GM21367 (cell line): ENCODE measurements around the gene FRS2.

ENCODE experiments used
- ATAC-seq: cut with Tn5 transposase; IDR thresholded peaks from one replicate; pipeline ENCODE4 v1.9.1; 2021; ENCODE audit not compliant: unreplicated experiment

Gene FRS2

DNA sequence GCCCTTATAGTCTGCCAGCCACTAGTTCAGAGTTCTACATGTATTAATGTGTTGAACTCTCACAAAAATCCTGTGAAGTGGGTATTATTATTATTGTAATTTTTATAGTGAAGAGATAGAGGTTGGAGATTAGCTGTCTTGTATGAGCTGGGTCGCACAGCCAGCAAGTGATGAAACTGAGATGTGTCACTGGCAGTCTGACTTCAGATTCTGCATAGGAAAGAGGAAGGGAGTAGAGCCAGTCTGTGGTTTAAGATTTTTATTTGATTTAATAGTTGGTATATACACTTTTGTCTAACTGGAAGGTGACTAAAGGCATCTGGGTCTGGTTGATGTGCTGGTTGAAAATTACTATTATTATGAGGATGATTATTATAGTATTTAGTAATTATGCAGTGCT, 5.8 kb upstream of the FRS2 start:
- no peak for ATAC-seq

DNA sequence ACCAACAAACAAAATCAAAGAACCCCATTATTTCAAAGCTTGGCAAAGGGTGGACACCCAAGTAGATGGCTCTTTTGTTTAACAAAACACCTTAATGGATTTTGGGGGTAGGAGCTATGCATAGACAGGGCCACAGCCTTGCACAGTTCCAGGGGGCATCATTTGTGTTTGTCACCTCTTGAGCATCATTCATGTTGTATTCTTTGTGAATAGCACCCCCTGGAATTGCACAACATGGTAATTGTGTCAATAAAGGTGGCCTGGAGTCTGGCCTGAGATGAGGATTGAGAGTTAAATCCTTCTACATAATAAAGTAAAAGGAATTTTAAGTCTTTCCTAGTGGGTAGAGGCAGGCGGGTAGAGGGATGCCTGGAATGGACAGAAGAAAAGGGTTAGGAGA, 3.3 kb upstream of the FRS2 start:
- ATAC-seq: no peak

DNA sequence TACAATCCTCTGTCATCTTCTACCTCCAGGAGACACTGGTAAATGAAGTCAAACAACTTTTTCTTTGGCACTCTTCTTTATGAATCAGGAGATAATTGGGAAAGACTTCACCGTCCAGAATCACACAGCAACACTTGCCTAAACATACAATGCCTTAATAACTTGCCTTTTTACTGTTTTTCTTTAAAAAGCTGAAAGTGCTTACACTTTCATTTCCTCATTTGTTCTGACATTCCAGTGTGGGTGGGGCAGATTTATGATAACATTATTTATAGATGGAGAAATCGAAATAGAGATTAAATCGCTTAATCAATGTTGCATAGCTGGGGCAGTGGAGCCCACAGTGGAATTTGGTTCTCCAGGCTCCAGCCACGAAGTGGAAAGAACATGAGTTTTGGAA, 2.8 kb upstream of the FRS2 start:
- ATAC-seq: no peak

DNA sequence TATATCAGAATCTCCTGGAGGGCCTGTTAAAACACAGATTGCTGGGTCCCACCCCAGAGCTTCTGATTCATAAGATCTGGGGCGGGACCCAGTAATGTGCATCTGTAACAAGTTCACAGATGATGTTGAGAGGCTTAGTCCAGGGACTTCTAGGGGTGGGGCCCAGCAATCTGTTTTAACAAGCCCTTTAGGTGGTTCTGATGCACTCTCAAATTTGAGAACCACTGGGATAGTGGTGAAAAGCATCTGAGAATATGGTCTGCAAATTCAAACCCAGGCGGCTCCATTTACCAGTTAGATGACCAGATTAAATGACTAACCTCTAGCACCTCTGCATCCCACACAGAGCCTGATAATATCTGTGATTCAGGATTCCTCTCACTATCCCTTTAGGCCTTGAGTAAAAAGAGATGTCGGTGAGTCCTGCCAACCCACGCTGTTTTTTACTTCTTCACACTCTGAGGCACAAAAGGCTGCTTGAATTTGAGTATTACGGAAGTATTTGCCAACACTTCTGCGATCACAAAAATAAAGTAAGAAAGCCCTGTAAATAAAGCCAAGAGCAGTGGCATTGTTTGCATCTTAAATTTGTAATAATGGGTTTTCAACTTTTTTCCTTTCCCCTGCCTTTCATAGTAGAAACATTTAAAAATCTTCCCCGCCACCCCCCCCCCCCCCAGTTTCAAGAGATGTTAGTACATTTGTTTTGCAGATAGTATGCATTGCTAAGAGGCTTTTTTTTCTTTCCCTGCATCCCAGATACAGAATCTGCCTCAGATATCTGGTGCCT, 1.8 kb upstream of the FRS2 start:
- ATAC-seq: no peak

DNA sequence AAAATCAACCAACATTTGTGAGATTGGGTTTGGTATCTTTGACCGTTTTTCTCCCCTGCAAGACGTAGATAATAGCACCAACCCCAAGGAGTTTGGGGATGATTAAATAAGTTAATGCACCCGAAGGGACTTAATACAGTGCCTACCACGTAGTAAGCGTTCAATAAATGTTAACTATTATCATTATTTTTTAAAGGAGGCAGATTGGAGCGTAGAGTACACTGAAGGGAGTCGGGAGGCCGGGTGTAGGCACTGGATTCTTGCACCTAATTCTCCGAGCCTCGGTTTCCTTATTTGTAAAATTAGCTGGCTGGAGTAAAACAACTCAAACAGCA, 367 bp upstream of the FRS2 start:
- no peak for ATAC-seq

DNA sequence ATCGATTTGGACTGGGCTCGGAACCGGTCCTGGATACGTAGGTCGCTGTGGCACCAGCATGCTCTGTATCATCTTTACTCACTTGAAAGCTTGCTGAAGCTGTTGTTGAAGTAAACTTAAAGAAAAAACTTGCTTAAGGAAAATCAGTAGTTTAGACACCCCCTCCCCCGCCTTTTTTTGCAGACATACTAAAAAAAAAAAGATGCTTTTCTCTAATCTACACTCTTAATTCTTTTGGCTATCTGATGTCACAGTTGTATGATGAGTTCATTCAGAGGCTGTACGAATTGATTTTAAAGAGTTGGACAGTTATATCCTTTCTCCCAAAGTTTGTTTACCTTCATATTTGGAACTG, 865 bp downstream of the FRS2 start:
- no peak for ATAC-seq

DNA sequence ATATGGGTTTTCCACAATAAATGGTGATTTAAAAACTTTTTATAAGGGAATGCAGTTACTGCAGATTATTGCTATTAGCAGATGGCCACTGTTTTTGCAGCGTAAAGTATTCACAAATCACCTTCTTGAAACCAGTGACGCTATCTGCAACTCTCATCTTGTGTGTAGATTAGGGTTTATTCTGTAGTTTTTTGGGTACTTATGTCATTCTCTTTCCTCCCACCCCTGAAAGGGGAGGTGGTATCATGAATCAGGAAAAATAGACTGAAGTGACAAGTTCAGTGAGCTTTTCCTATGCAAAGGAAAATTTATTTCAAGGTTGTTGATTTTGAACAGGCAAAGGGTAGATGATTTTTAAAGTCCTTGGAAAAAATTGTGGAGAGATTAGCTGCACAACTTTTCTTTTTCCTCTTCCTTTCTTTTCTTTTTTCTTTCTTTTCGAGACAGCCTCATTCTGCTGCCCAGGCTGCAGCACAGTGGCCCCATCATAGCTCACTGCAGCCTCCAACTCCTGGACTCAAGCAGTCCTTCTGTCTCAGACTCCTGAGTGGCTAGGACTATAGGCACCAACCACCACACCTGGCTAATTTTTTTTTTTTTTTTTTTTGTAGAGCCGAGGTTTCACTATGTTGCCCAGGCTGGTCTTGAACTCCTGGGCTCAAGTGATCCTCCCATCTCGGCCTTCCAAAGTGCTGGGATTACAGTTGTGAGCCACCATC, 1.6 kb downstream of the FRS2 start:
- no peak for ATAC-seq

DNA sequence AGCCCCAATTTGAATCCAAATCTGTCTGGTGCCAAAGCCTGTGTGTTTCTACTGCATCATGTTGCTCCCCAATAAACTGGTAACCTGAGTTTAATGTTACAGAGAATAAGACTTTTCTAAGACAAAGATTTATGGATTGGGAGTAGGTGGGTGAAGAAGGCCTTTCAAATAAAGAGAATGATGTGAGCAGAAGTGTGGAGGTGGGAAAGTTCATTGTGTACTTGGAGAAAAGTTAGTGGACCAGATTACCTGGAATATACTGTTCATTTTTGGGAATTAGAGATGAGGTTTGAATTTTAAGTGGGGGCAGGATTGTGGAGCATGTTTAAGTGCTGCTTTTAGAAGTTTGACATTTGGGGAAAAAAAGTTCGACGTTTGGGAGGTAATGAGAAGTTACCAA, 3.1 kb downstream of the FRS2 start:
- no peak for ATAC-seq

DNA sequence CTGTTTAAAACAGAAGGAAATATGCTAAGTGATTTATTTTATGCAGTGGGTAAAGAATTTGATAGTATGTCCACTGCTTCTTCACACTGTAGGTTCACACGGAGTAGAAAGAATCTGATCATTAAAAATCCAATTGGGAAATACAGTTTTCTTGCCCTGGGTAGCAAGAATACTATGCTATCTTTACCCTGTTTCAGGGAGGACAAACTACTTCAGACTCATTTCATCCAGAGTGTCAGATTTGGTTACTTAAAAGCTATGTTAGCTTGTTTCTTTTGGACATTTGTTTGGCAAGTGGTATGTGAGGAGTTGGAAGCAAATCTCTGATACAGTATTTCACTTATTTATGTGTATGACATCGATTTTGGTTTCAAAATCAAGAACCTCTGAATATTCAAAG, 4.3 kb downstream of the FRS2 start:
- ATAC-seq: no peak

DNA sequence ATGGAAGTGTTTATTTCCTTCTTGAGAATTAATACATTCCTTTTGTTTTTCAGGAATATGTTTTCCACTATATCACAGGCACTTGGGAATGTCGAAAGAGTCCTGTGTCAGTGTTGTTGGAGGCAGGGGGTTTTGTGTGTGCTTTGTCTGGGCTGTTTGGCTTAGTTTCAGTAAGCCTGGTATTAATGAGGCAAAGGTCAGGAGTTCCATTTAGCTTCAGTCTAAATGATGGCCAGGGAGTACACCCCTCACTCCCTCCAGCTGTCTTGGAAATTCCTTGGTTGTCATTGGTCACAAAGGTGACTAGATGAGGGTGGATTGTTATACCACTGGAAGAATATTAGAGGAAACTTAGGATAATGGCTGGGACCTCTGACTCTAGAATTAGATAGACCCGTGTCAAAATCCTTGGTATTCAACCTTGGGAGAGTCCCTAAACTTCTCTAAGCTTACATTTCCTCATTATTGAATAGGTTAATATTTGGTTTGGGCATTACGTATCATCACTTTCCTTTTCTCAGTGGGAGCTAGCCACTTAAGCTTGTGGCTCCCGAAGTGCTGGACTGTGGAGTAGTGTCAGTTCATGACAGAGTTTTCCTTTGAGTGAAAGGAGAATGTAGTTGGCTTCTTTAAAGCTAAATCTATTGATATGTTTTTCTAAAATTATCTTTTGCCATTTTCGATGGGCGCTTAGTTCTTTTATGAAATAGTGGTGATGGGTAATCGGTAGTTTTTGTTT, 5.2 kb downstream of the FRS2 start:
- ATAC-seq: no peak

DNA sequence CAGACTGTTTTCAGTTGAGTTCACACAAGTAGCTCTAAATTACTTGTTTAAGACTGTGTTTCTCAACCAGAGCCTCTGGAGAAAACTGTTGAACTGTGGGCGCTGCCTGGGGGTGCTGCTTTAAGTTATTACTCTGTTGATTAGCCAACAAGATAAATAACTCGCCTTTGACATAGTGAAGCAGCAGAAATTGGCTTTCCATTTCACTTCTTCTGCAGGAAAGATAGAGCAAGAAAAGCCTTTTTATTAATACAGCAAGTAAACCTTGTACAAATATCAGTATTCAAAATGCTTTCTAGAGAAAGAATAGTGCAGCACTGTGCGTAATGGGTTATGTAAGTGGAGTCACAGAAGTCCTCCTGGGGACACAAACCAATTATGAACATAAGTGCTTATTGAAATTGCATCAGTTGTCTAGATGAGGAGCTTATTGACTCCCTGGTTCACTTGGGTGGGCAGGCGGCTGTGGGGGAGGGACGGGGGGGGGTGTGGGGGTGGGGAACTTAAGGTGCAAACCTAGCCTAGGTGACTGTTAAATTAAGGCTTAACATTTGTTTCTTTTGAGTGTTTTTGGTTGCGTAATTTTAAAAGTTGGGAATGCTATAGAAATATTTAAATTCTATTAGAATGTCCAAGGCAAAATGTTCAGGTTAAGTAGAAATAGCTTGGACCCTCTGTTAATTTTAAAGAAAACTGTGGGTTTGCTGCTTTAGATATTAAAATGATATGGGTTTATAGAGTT, 6.3 kb downstream of the FRS2 start:
- ATAC-seq: no peak

DNA sequence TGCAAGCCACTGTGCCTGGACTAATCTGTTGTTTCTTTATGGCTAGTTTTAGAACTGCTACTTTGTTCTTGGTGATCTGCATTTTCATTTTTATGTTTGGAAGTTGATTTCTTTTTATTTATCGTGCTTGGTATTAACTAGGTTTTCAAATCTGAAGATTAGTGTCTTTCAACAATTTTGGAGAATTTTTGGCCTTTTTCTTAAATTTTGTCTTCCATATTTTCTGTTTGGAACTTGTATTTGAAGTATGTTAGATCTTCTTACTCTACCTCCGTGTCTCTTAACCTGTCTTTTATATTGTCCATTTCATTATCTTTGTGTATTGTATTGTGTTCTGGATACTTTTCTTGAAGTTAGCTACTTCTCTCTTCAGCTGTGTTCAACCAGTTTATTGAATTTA, 9.5 kb downstream of the FRS2 start:
- ATAC-seq: no peak

DNA sequence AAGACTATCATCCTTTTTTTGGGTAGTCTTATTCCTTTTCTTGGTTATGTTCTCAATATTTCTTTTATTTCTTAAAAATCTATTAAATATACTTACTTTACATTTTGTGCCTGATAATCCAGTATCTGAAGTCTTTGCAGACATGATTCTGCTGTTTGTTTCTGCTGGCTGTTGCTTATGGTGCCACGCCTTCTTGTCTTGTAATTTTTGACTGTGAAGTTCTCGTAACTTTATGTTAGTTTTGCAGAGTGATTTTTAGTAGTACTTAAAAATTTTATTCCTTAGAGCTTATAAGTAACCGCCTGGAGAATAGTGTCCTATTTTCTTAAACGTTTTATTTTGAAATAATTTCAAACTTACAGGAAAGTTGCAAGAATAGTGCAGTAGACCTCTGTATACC, 10.5 kb downstream of the FRS2 start:
- no peak for ATAC-seq

DNA sequence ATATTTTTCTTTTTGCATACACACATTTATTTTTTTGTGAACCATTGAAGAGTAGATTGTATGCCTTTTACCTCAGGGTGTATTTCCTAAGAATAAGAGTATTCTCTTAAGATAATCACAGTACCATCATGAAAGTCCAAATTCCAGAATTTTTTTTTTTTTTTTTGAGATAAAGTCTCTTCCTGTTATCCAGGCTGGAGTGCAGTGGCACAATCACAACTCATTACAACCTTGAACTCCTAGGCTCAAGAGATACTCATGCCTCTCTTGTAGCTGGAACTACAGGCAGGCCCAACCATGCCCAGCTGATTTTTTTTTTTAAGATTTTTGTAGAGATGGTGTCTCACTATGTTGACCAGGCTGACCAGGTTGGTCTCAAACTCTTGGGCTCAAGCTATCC, 10.9 kb downstream of the FRS2 start:
- ATAC-seq: no peak

DNA sequence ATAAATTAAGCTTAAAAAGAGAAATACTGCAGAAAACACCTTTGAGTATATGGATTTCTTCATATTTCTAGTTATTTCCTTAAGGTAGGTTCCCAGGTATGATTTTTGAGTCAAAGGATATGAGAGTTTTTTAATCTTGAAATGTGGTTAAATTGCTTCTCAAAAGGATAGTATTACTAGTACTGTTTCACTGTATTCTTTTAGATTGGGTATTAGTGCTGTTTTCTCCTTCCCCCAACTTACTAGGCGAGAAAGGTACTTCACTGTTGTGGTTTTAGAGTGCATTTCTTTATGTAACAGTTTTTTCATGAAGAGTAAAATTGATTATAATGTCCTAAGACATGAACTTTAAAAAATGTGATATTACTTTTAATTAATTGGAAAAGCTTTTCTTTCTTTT, 13.5 kb downstream of the FRS2 start:
- ATAC-seq: no peak

DNA sequence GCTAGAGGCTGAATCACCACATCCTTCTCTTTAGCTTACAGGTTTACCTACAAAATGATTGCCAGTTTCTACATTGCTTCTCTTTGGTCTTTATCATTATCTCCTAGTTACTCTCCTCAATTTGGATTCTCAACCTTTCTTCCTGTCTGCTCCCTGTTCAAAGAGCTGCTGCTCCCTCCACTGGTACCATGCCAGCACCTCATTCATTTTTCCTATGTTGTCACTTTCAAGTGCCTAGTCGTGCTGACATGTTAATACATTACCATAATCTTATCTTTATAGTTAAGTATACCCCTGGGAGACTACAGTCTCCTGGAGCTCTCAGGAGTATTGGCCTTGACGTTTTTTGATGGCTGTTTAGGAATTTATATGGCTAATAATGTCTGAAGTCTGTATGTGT, 14.2 kb downstream of the FRS2 start:
- ATAC-seq: no peak

DNA sequence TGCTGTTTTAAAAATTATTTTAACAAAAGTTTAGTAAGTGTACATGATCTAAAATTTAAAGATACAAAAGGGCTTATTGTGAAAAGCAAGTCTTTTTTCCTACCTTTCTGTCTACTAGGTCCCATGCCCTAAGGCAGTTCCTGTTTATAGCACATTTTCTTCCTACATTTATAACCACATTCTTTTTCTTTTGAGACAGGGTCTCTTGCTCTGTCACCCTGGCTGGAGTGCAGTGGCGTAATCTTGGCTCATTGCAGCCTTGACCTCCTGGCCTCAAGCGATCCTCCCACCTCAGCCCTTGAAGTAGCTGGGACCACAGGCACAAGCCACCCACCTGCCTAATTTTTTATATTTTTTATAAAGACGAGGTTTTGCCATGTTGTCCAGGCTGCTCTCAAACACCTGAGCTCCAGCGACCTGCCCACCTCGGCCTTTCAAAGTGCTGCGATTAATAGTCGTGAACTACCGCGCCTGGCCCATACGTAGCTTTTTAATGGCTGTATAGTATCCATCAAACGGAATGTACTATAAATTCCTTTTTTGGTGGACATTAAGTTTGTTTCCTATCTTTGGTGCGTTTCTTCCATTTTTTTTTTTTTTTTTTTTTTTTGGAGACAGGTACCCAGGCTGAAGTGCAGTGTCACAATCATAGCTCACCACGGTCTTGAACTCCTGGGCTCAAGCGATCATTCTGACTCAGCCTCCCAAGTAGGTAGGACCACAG, 20.9 kb downstream of the FRS2 start:
- no peak for ATAC-seq

DNA sequence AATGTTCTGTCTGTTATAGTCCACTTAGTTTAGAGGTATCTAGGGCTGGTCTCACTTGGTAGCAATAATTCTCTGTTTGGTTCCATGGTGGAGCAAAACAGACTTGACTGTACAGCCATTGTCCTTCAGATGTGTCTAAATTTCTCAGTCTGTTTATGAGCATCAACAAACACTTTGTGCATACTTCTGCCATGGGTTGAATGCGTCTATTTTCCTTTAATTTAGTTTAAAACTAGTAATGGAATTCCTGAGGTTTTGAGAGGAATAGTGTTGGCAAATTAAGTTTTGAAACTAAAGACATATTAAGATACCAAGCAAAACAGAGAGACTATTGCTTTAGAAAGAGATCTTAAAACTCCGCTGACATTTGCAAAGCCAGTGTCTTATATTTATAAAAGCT, 22.6 kb downstream of the FRS2 start:
- no peak for ATAC-seq

DNA sequence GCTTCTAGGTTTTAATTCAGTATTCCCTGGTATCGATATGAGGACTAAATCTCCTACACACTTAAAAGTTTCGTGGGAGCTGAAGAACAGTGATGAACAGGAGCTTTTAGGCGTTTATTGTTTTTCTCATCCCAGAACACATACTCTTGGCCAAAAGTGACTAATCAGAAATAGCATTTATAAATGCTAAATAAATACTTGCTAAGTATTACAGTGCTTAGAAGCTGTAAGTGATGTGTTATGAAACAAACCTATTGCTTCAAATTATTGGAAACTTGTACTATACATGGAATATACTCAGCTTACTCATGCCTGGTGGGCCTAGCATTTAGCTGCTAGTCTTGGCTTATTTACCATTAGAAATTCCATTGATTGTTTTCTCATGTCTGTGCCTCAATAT, 24.9 kb downstream of the FRS2 start:
- no peak for ATAC-seq

DNA sequence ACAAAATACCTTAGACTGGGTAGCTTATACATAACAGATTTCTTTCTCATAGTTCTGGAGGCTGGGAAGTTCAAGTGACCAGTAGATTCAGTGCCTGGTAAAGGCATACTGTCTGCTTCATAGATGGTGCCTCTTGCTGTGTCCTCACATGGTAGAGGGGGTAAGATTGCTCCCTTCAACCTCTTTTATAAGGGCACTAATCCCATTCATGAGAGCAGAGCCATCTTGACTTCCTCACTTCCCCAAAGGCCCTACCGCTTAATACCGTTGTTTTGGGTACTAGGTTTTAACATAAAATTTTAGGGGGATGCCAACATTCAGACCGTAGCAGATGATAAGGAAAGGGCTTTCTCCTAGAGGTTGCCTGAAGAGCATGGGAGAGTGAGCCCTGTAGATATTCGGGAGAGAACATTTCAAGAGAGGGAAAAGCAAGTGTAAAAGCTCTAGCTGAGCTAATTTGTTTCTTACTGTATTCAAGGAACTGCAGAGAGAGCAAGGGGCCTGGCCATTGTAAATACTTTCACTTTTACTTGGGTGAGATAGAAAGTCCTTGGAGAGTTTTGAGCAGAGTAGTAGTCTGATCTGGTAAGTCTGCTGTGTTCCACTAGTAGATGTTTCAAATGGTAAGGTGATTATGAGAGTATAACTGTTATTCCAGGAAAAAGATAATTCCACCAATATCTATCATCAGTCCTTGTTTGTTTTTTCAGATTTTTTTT, 27.3 kb downstream of the FRS2 start:
- ATAC-seq: peak; percentile 92
